Measurements from ENCODE around the gene POLR3B. TPM values are rescaled to one million over a fixed set of nuclear protein-coding genes. Genes with fewer than 3 reads are reported as not detected.
"Not testable (repeated sequence)": the region's sequence is repeated elsewhere in the genome, so short reads cannot be mapped to it uniquely, and the experiment has no call there.

The POLR3B gene
- total RNA-seq, 1 experiment from 2014 or later, result 0.78 TPM

- in situ Hi-C loops (cut with HindIII; ENCODE audit: low pct_unique_long_range_greater_than_20kb, low sequenced_read_pairs), result no loop called here
- no peak for DNase-seq (ENCODE audit: low read depth)
Measured at GRCh38 chr12:106434526-106434925, 77.0 kb downstream of the POLR3B start.

- DNase-seq (ENCODE audit: low read depth), result no peak
- in situ Hi-C loops (cut with HindIII; ENCODE audit: low pct_unique_long_range_greater_than_20kb, low sequenced_read_pairs), result no loop called here
Measured at GRCh38 chr12:106436164-106436563, 78.6 kb downstream of the POLR3B start.

GRCh38 chr12:106442575-106442974 is 85.0 kb downstream of the POLR3B start:
- no peak for DNase-seq (ENCODE audit: low read depth)
- in situ Hi-C loops (cut with HindIII; ENCODE audit: low pct_unique_long_range_greater_than_20kb, low sequenced_read_pairs), result no loop called here

- in situ Hi-C loops (cut with HindIII; ENCODE audit: low pct_unique_long_range_greater_than_20kb, low sequenced_read_pairs), result no loop called here
- DNase-seq (ENCODE audit: low read depth), result no peak
Measured at GRCh38 chr12:106445053-106445452, 87.5 kb downstream of the POLR3B start.

- in situ Hi-C loops (cut with HindIII; ENCODE audit: low pct_unique_long_range_greater_than_20kb, low sequenced_read_pairs), result no loop called here
Measured at GRCh38 chr12:106445959-106446358, 88.4 kb downstream of the POLR3B start.

GRCh38 chr12:106446419-106447092 is 89.0 kb downstream of the POLR3B start:
- in situ Hi-C loops (cut with HindIII; ENCODE audit: low pct_unique_long_range_greater_than_20kb, low sequenced_read_pairs), result no loop called here
- no peak for DNase-seq (ENCODE audit: low read depth)

More at GRCh38 chr12:106445959-106446358, 88.4 kb downstream of the POLR3B start:
- no peak for DNase-seq (ENCODE audit: low read depth)

- in situ Hi-C loops (cut with HindIII; ENCODE audit: low pct_unique_long_range_greater_than_20kb, low sequenced_read_pairs), result no loop called here
- no peak for DNase-seq (ENCODE audit: low read depth)
Measured at GRCh38 chr12:106452309-106452708, 94.8 kb downstream of the POLR3B start.

- in situ Hi-C loops (cut with HindIII; ENCODE audit: low pct_unique_long_range_greater_than_20kb, low sequenced_read_pairs), result no loop called here
- DNase-seq (ENCODE audit: low read depth), result no peak
Measured at GRCh38 chr12:106455111-106455510, 97.6 kb downstream of the POLR3B start.

GRCh38 chr12:106459124-106459523 is 101.6 kb downstream of the POLR3B start:
- in situ Hi-C loops (cut with HindIII; ENCODE audit: low pct_unique_long_range_greater_than_20kb, low sequenced_read_pairs), result no loop called here
- DNase-seq (ENCODE audit: low read depth), result no peak

GRCh38 chr12:106459534-106459933 is 102.0 kb downstream of the POLR3B start:
- in situ Hi-C loops (cut with HindIII; ENCODE audit: low pct_unique_long_range_greater_than_20kb, low sequenced_read_pairs), result no loop called here
- DNase-seq (ENCODE audit: low read depth), result no peak

- in situ Hi-C loops (cut with HindIII; ENCODE audit: low pct_unique_long_range_greater_than_20kb, low sequenced_read_pairs), result no loop called here
- DNase-seq (ENCODE audit: low read depth), result no peak
Measured at GRCh38 chr12:106461730-106462129, 104.2 kb downstream of the POLR3B start.

- in situ Hi-C loops (cut with HindIII; ENCODE audit: low pct_unique_long_range_greater_than_20kb, low sequenced_read_pairs); DNase-seq (ENCODE audit: low read depth): not testable (repeated sequence)
Measured at GRCh38 chr12:106465605-106466004, 108.1 kb downstream of the POLR3B start.

- DNase-seq (ENCODE audit: low read depth); in situ Hi-C loops (cut with HindIII; ENCODE audit: low pct_unique_long_range_greater_than_20kb, low sequenced_read_pairs): not testable (repeated sequence)
Measured at GRCh38 chr12:106475662-106476061, 118.1 kb downstream of the POLR3B start.

- DNase-seq (ENCODE audit: low read depth), result not testable (repeated sequence)
Measured at GRCh38 chr12:106477627-106478026, 120.1 kb downstream of the POLR3B start.

GRCh38 chr12:106480251-106480650 is 122.7 kb downstream of the POLR3B start:
- in situ Hi-C loops (cut with HindIII; ENCODE audit: low pct_unique_long_range_greater_than_20kb, low sequenced_read_pairs), result no loop called here
- no peak for DNase-seq (ENCODE audit: low read depth)

More at GRCh38 chr12:106477627-106478026, 120.1 kb downstream of the POLR3B start:
- in situ Hi-C loops (cut with HindIII; ENCODE audit: low pct_unique_long_range_greater_than_20kb, low sequenced_read_pairs), result not testable (repeated sequence)

GRCh38 chr12:106481246-106481645 is 123.7 kb downstream of the POLR3B start:
- DNase-seq (ENCODE audit: low read depth), result no peak
- in situ Hi-C loops (cut with HindIII; ENCODE audit: low pct_unique_long_range_greater_than_20kb, low sequenced_read_pairs), result no loop called here

- no peak for DNase-seq (ENCODE audit: low read depth)
- in situ Hi-C loops (cut with HindIII; ENCODE audit: low pct_unique_long_range_greater_than_20kb, low sequenced_read_pairs), result no loop called here
Measured at GRCh38 chr12:106487664-106488063, 130.1 kb downstream of the POLR3B start.

GRCh38 chr12:106488884-106489283 is 131.3 kb downstream of the POLR3B start:
- DNase-seq (ENCODE audit: low read depth), result no peak
- in situ Hi-C loops (cut with HindIII; ENCODE audit: low pct_unique_long_range_greater_than_20kb, low sequenced_read_pairs), result no loop called here

GRCh38 chr12:106490264-106490663 is 132.7 kb downstream of the POLR3B start:
- DNase-seq (ENCODE audit: low read depth), result no peak
- in situ Hi-C loops (cut with HindIII; ENCODE audit: low pct_unique_long_range_greater_than_20kb, low sequenced_read_pairs), result no loop called here

- in situ Hi-C loops (cut with HindIII; ENCODE audit: low pct_unique_long_range_greater_than_20kb, low sequenced_read_pairs), result no loop called here
- no peak for DNase-seq (ENCODE audit: low read depth)
Measured at GRCh38 chr12:106492857-106493256, 135.3 kb downstream of the POLR3B start.

Measured in Caki2 (cell line).